Measurements from ENCODE around the gene SYT14. TPM values are rescaled to one million over a fixed set of nuclear protein-coding genes. Genes with fewer than 3 reads are reported as not detected.

Gene SYT14
- total RNA-seq, 2 donors from 2014 or later, result not detected

- H3K4me3 ChIP-seq, result no peak overlapping the region
- DNase-seq (ENCODE audit: low spot score) (no peak), ATAC-seq (ENCODE audit: insufficient number of reproducible peaks, low FRiP score, low read depth) (no peak)
- H3K27me3 ChIP-seq (replicated peaks; ENCODE audit: insufficient read depth), result peaks cover 7% of the 10 kb centered on the region
- no peaks in the 10 kb centered on the region for H3K9me3 ChIP-seq
- H3K36me3 ChIP-seq, result no peaks in the 10 kb centered on the region
- no peak for TF ChIP-seq CTCF (IDR thresholded peaks at IDR 0.05)
- no peaks in the 10 kb centered on the region for H3K4me1 ChIP-seq (ENCODE audit: control insufficient read depth in 1 of 2, low read depth in 2 of 2)
- H3K27ac ChIP-seq, result no peak overlapping the region
These were observed 1.9 kb upstream of the SYT14 start for GRCh38 chr1:209936125-209936524.

GRCh38 chr1:209945377-209945776 lies 7.4 kb downstream of the SYT14 start:
- H3K4me1 ChIP-seq (ENCODE audit: control insufficient read depth in 1 of 2, low read depth in 2 of 2), result no peaks in the 10 kb centered on the region
- no peaks in the 10 kb centered on the region for H3K9me3 ChIP-seq
- H3K36me3 ChIP-seq, result no peaks in the 10 kb centered on the region
- no peaks in the 10 kb centered on the region for H3K27me3 ChIP-seq (replicated peaks; ENCODE audit: insufficient read depth)
- no peak for DNase-seq (ENCODE audit: low spot score)
- no peak overlapping the region for H3K4me3 ChIP-seq
- no peak overlapping the region for H3K27ac ChIP-seq
- ATAC-seq (ENCODE audit: insufficient number of reproducible peaks, low FRiP score, low read depth), result no peak
- no peak for TF ChIP-seq CTCF (IDR thresholded peaks at IDR 0.05)

- no peak overlapping the region for H3K4me3 ChIP-seq
- H3K36me3 ChIP-seq, result no peaks in the 10 kb centered on the region
- no peak for DNase-seq (ENCODE audit: low spot score)
- H3K9me3 ChIP-seq, result no peaks in the 10 kb centered on the region
- H3K4me1 ChIP-seq (ENCODE audit: control insufficient read depth in 1 of 2, low read depth in 2 of 2), result no peaks in the 10 kb centered on the region
- no peaks in the 10 kb centered on the region for H3K27me3 ChIP-seq (replicated peaks; ENCODE audit: insufficient read depth)
- no peak for TF ChIP-seq CTCF (IDR thresholded peaks at IDR 0.05)
- H3K27ac ChIP-seq, result no peak overlapping the region
- no peak for ATAC-seq (ENCODE audit: insufficient number of reproducible peaks, low FRiP score, low read depth)
These were observed 10.1 kb downstream of the SYT14 start for GRCh38 chr1:209948155-209948554.

DNA sequence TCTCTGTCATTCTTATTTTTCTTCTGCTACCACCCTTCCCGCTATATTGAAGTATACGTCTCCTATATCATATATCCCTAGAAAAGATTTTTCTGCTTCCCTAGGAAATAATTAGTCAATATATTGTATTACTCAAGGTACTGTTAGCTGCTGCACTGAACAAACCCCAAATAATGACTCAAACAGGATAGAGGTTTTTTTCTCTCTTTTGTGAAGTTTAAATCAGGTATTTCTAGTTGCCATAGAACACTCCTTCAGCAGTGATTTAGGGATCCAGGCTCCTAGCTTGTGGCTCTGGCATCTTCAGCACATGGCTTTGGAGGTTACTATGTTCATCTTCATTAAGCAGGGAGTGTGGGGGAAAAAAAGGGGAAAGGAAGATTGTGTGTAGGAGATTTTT lies 18.1 kb downstream of the SYT14 start:
- no peaks in the 10 kb centered on the region for H3K9me3 ChIP-seq
- H3K4me3 ChIP-seq, result no peak overlapping the region
- no peak overlapping the region for H3K27ac ChIP-seq
- no peak for TF ChIP-seq CTCF (IDR thresholded peaks at IDR 0.05)
- no peaks in the 10 kb centered on the region for H3K4me1 ChIP-seq (ENCODE audit: control insufficient read depth in 1 of 2, low read depth in 2 of 2)
- DNase-seq (ENCODE audit: low spot score) (no peak), ATAC-seq (ENCODE audit: insufficient number of reproducible peaks, low FRiP score, low read depth) (no peak)
- no peaks in the 10 kb centered on the region for H3K27me3 ChIP-seq (replicated peaks; ENCODE audit: insufficient read depth)
- H3K36me3 ChIP-seq, result no peaks in the 10 kb centered on the region

DNA sequence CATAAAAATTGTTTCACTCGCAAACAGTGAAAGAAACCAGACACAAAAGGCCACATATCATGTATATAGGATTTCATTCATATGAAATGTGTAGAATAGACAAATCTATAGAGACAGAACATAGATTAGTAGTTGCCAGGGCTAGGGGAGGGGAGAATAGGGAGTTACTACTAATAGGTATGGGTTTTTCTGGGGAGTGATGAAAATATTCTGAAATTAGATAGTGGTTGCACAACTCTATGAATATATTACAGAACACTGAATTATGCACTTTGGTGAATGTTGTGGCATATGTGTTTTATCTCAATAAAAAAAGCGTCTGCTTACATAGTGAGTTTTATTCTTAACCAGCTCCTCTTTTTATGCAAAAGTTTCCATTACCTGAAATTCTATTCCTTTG lies 21.6 kb downstream of the SYT14 start:
- no peak overlapping the region for H3K27ac ChIP-seq
- no peak overlapping the region for H3K4me3 ChIP-seq
- H3K36me3 ChIP-seq, result no peaks in the 10 kb centered on the region
- no peaks in the 10 kb centered on the region for H3K4me1 ChIP-seq (ENCODE audit: control insufficient read depth in 1 of 2, low read depth in 2 of 2)
- no peaks in the 10 kb centered on the region for H3K27me3 ChIP-seq (replicated peaks; ENCODE audit: insufficient read depth)
- TF ChIP-seq CTCF (IDR thresholded peaks at IDR 0.05), result no peak
- ATAC-seq (ENCODE audit: insufficient number of reproducible peaks, low FRiP score, low read depth) (no peak), DNase-seq (ENCODE audit: low spot score) (no peak)
- H3K9me3 ChIP-seq, result no peaks in the 10 kb centered on the region
